ENCODE data around the gene PGRMC2. TPM values are rescaled to one million over a fixed set of nuclear protein-coding genes. Genes with fewer than 3 reads are reported as not detected.

PGRMC2 gene
- polyA plus RNA-seq, 1 donor: 59.8 TPM

- no peak for DNase-seq (ENCODE audit: low read depth)
Observed at GRCh38 chr4:128220286-128221235, 67.1 kb downstream of the PGRMC2 start.

Other genes with a start within 250 kb of the PGRMC2 start
- gene LARP1B, start 226.5 kb downstream of the PGRMC2 start, polyA plus RNA-seq (ENCODE audit: insufficient read length): 23.3 TPM

All from forelimb muscle (tissue), 1 donor.